HG02884 (cell line): Measurements from ENCODE around the gene CLMP.
"Not testable (repeated sequence)": the region's sequence is repeated elsewhere in the genome, so short reads cannot be mapped to it uniquely, and the experiment has no call there.

Experiments used
- ATAC-seq: cut with Tn5 transposase; IDR thresholded peaks from one replicate; pipeline ENCODE4 v1.9.1; 2021; ENCODE audit warnings: mild to moderate bottlenecking, moderate library complexity; ENCODE audit not compliant: unreplicated experiment

The CLMP gene

GRCh38 chr11:123060277-123061000 lies 134.6 kb downstream of the CLMP start:
- ATAC-seq = no peak

- ATAC-seq = not testable (repeated sequence)
These were observed 135.8 kb downstream of the CLMP start for GRCh38 chr11:123059041-123059920.

- ATAC-seq = no peak
These were observed 137.3 kb downstream of the CLMP start for GRCh38 chr11:123057661-123058305.

- ATAC-seq = no peak
These were observed 138.1 kb downstream of the CLMP start for GRCh38 chr11:123056835-123057491.

- ATAC-seq = no peak
These were observed 139.7 kb downstream of the CLMP start for GRCh38 chr11:123055191-123055901.

GRCh38 chr11:123054301-123055065 lies 140.6 kb downstream of the CLMP start:
- peak; percentile 65 for ATAC-seq

- no peak for ATAC-seq
These were observed 141.9 kb downstream of the CLMP start for GRCh38 chr11:123052901-123053721.

GRCh38 chr11:123051634-123052033 lies 143.4 kb downstream of the CLMP start:
- ATAC-seq = no peak

- no peak for ATAC-seq
These were observed 143.9 kb downstream of the CLMP start for GRCh38 chr11:123051146-123051545.

GRCh38 chr11:123047947-123048293 lies 147.1 kb downstream of the CLMP start:
- no peak for ATAC-seq

GRCh38 chr11:123047266-123047946 lies 147.6 kb downstream of the CLMP start:
- no peak for ATAC-seq

- ATAC-seq = no peak
These were observed 148.4 kb downstream of the CLMP start for GRCh38 chr11:123046473-123047259.

- no peak for ATAC-seq
These were observed 149.9 kb downstream of the CLMP start for GRCh38 chr11:123045101-123045500.

- no peak for ATAC-seq
These were observed 153.9 kb downstream of the CLMP start for GRCh38 chr11:123041185-123041584.

GRCh38 chr11:123040111-123040432 lies 155.0 kb downstream of the CLMP start:
- ATAC-seq = no peak

GRCh38 chr11:123035831-123036230 lies 159.2 kb downstream of the CLMP start:
- ATAC-seq = no peak

- no peak for ATAC-seq
These were observed 160.5 kb downstream of the CLMP start for GRCh38 chr11:123034597-123034996.

GRCh38 chr11:123033895-123034294 lies 161.2 kb downstream of the CLMP start:
- no peak for ATAC-seq
